Endodermal cell (in vitro differentiated cells): ENCODE measurements around the gene CLSTN1. TPM values are rescaled to one million over a fixed set of nuclear protein-coding genes. Genes with fewer than 3 reads are reported as not detected.

ENCODE experiments used
- DNase-seq: peaks from one replicate; pipeline ENCODE4 v3.0.0-alpha.2; 2017
- H3K27ac ChIP-seq: 2 replicates; pipeline ENCODE4 v1.5.1; 2013; ENCODE audit warnings: mild to moderate bottlenecking, low read depth, low read length, moderate library complexity
- H3K27me3 ChIP-seq: 2 replicates; pipeline ENCODE4 v1.6.1; 2013; ENCODE audit warnings: mild to moderate bottlenecking, low read length, moderate library complexity; ENCODE audit not compliant: insufficient read depth, control insufficient read depth, poor library complexity, severe bottlenecking
- H3K36me3 ChIP-seq: 2 replicates; pipeline ENCODE4 v1.7.0; 2013; ENCODE audit warnings: mild to moderate bottlenecking, low read length, moderate library complexity; ENCODE audit not compliant: control insufficient read depth, insufficient read depth
- H3K4me1 ChIP-seq: one replicate; pipeline ENCODE4 v1.7.0; 2013; ENCODE audit warnings: low read length; ENCODE audit not compliant: control insufficient read depth, insufficient read depth
- H3K4me3 ChIP-seq: 2 replicates; pipeline ENCODE4 v1.5.1; 2013; ENCODE audit warnings: mild to moderate bottlenecking, low read length, moderate library complexity
- H3K9ac ChIP-seq: 2 replicates; pipeline ENCODE4 v1.6.1; 2013; ENCODE audit warnings: mild to moderate bottlenecking, low read length, moderate library complexity; ENCODE audit not compliant: poor library complexity, severe bottlenecking; ENCODE audit errors: extremely low read depth
- H3K9me3 ChIP-seq: 2 replicates; pipeline ENCODE4 v1.6.1; 2013; ENCODE audit warnings: mild to moderate bottlenecking, low read length, moderate library complexity; ENCODE audit not compliant: control insufficient read depth
- H3K27ac Mint-ChIP-seq: 2 replicates; pipeline ENCODE4 v1.8.0; 2020; ENCODE audit warnings: mixed read lengths
- H3K27me3 Mint-ChIP-seq: 2 replicates; pipeline ENCODE4 v1.8.0; 2021; ENCODE audit warnings: mild to moderate bottlenecking, mixed read lengths; ENCODE audit not compliant: insufficient read depth
- H3K36me3 Mint-ChIP-seq: 2 replicates; pipeline ENCODE4 v1.8.0; 2020; ENCODE audit warnings: low read depth, mixed read lengths
- H3K4me1 Mint-ChIP-seq: 2 replicates; pipeline ENCODE4 v1.8.0; 2020; ENCODE audit warnings: mixed read lengths
- H3K4me3 Mint-ChIP-seq: 2 replicates; pipeline ENCODE4 v1.8.0; 2020; ENCODE audit warnings: mild to moderate bottlenecking, moderate library complexity, mixed read lengths
- H3K9me3 Mint-ChIP-seq: 2 replicates; pipeline ENCODE4 v1.8.0; 2020; ENCODE audit warnings: mild to moderate bottlenecking, mixed read lengths
- WGBS, 2 experiments: methylation state at CpG; one replicate each; pipeline versions ENCODE4 v1.1.5 to v1.1.7; 2013; ENCODE audit warnings: missing lambda C conversion rate in 2 of 2, mixed read lengths in 1 of 2; ENCODE audit not compliant: insufficient coverage in 1 of 2, insufficient read length in 1 of 2; 5-methylcytosine and 5-hydroxymethylcytosine counted together
- total RNA-seq, 2 donors: library from RNA; stranded (reverse); fragmentation: NEBNext Ultra II Directional in 1 of 2; extraction: Animal tissue kit (Norgen Biotek cat#: 25700) in 1 of 2; gene quantifications; 2 replicates in 1 of 2; 3 replicates in 1 of 2; pipeline ENCODE4 v1.2.1, GENCODE V29; 2021
- TF ChIP-seq, protein P1 (sequence below): fragments of 200-600 bp; sonication (generic); conservative IDR thresholded peaks from 2 replicates; pipeline ENCODE4 v1.5.0; 2021; ENCODE audit warnings: antibody characterized with exemption, mild to moderate bottlenecking

The CLSTN1 gene
- total RNA-seq, 2 donors from 2014 or later = 96.6 to 116 TPM

- TF ChIP-seq, protein P1, sequence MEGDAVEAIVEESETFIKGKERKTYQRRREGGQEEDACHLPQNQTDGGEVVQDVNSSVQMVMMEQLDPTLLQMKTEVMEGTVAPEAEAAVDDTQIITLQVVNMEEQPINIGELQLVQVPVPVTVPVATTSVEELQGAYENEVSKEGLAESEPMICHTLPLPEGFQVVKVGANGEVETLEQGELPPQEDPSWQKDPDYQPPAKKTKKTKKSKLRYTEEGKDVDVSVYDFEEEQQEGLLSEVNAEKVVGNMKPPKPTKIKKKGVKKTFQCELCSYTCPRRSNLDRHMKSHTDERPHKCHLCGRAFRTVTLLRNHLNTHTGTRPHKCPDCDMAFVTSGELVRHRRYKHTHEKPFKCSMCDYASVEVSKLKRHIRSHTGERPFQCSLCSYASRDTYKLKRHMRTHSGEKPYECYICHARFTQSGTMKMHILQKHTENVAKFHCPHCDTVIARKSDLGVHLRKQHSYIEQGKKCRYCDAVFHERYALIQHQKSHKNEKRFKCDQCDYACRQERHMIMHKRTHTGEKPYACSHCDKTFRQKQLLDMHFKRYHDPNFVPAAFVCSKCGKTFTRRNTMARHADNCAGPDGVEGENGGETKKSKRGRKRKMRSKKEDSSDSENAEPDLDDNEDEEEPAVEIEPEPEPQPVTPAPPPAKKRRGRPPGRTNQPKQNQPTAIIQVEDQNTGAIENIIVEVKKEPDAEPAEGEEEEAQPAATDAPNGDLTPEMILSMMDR = no peak
- peaks cover 17% of the 10 kb centered on the region for H3K36me3 Mint-ChIP-seq
- no peak overlapping the region for H3K4me3 ChIP-seq
- no peak overlapping the region for H3K4me3 Mint-ChIP-seq
- H3K9me3 Mint-ChIP-seq = peaks cover 3% of the 10 kb centered on the region
- WGBS, 2 experiments = 90 to 92% methylated on average over 15 to 18 of the region's 18 CpGs
- H3K4me1 Mint-ChIP-seq = peaks cover 20% of the 10 kb centered on the region
- no peaks in the 10 kb centered on the region for H3K27me3 Mint-ChIP-seq
- H3K9me3 ChIP-seq = peaks cover 20% of the 10 kb centered on the region
- H3K4me1 ChIP-seq = peaks cover 12% of the 10 kb centered on the region
- H3K27me3 ChIP-seq = no peaks in the 10 kb centered on the region
- peak; percentile 73 for DNase-seq
- H3K27ac ChIP-seq = no peak overlapping the region
- H3K9ac ChIP-seq = no peak overlapping the region
- no peak overlapping the region for H3K27ac Mint-ChIP-seq
- peaks cover 12% of the 10 kb centered on the region for H3K36me3 ChIP-seq
Measured at GRCh38 chr1:9850442-9851162, 26.8 kb upstream of the CLSTN1 start.

- peaks cover 12% of the 10 kb centered on the region for H3K36me3 Mint-ChIP-seq
- H3K9me3 Mint-ChIP-seq = peaks cover 3% of the 10 kb centered on the region
- no peaks in the 10 kb centered on the region for H3K27me3 Mint-ChIP-seq
- H3K9me3 ChIP-seq = peaks cover 13% of the 10 kb centered on the region
- no peaks in the 10 kb centered on the region for H3K27me3 ChIP-seq
- H3K27ac ChIP-seq = no peak overlapping the region
- no peak overlapping the region for H3K4me3 ChIP-seq
- H3K27ac Mint-ChIP-seq = no peak overlapping the region
- no peak overlapping the region for H3K4me3 Mint-ChIP-seq
- peaks cover 23% of the 10 kb centered on the region for H3K4me1 Mint-ChIP-seq
- TF ChIP-seq, protein P1 = no peak
- H3K9ac ChIP-seq = no peak overlapping the region
- peaks cover 12% of the 10 kb centered on the region for H3K4me1 ChIP-seq
- H3K36me3 ChIP-seq = peaks cover 8% of the 10 kb centered on the region
- 91% methylated on average over 8 to 19 of the region's 20 CpGs for WGBS, 2 experiments
- peak; percentile 62 for DNase-seq
Measured at GRCh38 chr1:9849691-9850441, 26.1 kb upstream of the CLSTN1 start.

GRCh38 chr1:9848022-9848421 lies 24.3 kb upstream of the CLSTN1 start:
- Mint-ChIP-seq H3K4me1 (peaks cover 25% of the 10 kb centered on the region), H3K9me3 (no peaks in the 10 kb centered on the region), H3K27ac (peak overlapping the region; percentile 27), H3K27me3 (no peaks in the 10 kb centered on the region), H3K36me3 (no peaks in the 10 kb centered on the region), H3K4me3 (no peak overlapping the region)
- H3K4me3 ChIP-seq = no peak overlapping the region
- no peak for DNase-seq
- H3K4me1 ChIP-seq = peaks cover 12% of the 10 kb centered on the region
- no peaks in the 10 kb centered on the region for H3K9me3 ChIP-seq
- H3K27ac ChIP-seq = no peak overlapping the region
- H3K27me3 ChIP-seq = no peaks in the 10 kb centered on the region
- WGBS, 2 experiments = 57 to 78% methylated on average over 1 to 8 of the region's 8 CpGs
- TF ChIP-seq, protein P1 = no peak
- no peaks in the 10 kb centered on the region for H3K36me3 ChIP-seq
- H3K9ac ChIP-seq = no peak overlapping the region
